G401 (cell line): ENCODE results near the gene CD27. TPM values are rescaled to one million over a fixed set of nuclear protein-coding genes. Genes with fewer than 3 reads are reported as not detected.

Experiments used
- DNase-seq: peaks from one replicate; pipeline ENCODE4 v3.0.0-alpha.2; 2015; ENCODE audit warnings: low spot score
- in situ Hi-C: cut with HindIII; loops from 2 replicates; pipeline ENCODE4 v1.10.0; 2016; ENCODE audit warnings: low sequenced_read_pairs, mixed read lengths
- total RNA-seq: library from RNA; depleted of rRNA; stranded (reverse); fragments of >200 nt; shearing (Covaris generic); gene quantifications from 2 replicates; pipeline ENCODE4 v1.2.3, GENCODE V29; 2014

The CD27 gene
- total RNA-seq, 1 experiment from 2014 or later, result not detected

- in situ Hi-C loops, result no loop called here
- no peak for DNase-seq
Measured at GRCh38 chr12:6430124-6430989, 14.4 kb upstream of the CD27 start.

- in situ Hi-C loops, result no loop called here
- DNase-seq, result no peak
Measured at GRCh38 chr12:6432991-6433390, 11.8 kb upstream of the CD27 start.

- in situ Hi-C loops, result no loop called here
Measured at GRCh38 chr12:6434205-6435140, 10.3 kb upstream of the CD27 start.

GRCh38 chr12:6435961-6436715 is 8.6 kb upstream of the CD27 start:
- no peak for DNase-seq
- in situ Hi-C loops, result no loop called here

More at GRCh38 chr12:6434205-6435140, 10.3 kb upstream of the CD27 start:
- no peak for DNase-seq

- in situ Hi-C loops, result no loop called here
- DNase-seq, result no peak
Measured at GRCh38 chr12:6437586-6437985, 7.2 kb upstream of the CD27 start.

- no peak for DNase-seq
- in situ Hi-C loops, result no loop called here
Measured at GRCh38 chr12:6438345-6438744, 6.4 kb upstream of the CD27 start.

GRCh38 chr12:6440391-6440790 is 4.4 kb upstream of the CD27 start:
- DNase-seq, result no peak
- in situ Hi-C loops, result no loop called here

GRCh38 chr12:6442836-6443235 is 1.9 kb upstream of the CD27 start:
- in situ Hi-C loops, result no loop called here
- DNase-seq, result no peak

- in situ Hi-C loops, result no loop called here
Measured at GRCh38 chr12:6443361-6443983, 1.3 kb upstream of the CD27 start.

GRCh38 chr12:6444031-6444430 is 724 bp upstream of the CD27 start:
- in situ Hi-C loops, result no loop called here
- DNase-seq, result no peak

More at GRCh38 chr12:6443361-6443983, 1.3 kb upstream of the CD27 start:
- no peak for DNase-seq

GRCh38 chr12:6450091-6450868 is 5.5 kb downstream of the CD27 start:
- no peak for DNase-seq
- in situ Hi-C loops, result no loop called here

- in situ Hi-C loops, result no loop called here
- no peak for DNase-seq
Measured at GRCh38 chr12:6450869-6451347, 6.2 kb downstream of the CD27 start.

GRCh38 chr12:6451348-6452244 is 6.8 kb downstream of the CD27 start, which contains the start of gene TAPBPL:
TAPBPL (plus strand) TSS chr12:6452042; CDS start chr12:6452249, 207 bp downstream.
- peak; percentile 74 for DNase-seq
- in situ Hi-C loops, result no loop called here

- peak; percentile 31 for DNase-seq
- in situ Hi-C loops, result no loop called here
Measured at GRCh38 chr12:6452245-6452943, 7.6 kb downstream of the CD27 start.

- no peak for DNase-seq
- in situ Hi-C loops, result no loop called here
Measured at GRCh38 chr12:6452944-6453630, 8.3 kb downstream of the CD27 start.
